Right lobe of liver (tissue), 6 donors: ENCODE data around the gene IVL. TPM values are rescaled to one million over a fixed set of nuclear protein-coding genes. Genes with fewer than 3 reads are reported as not detected.
A peak's percentile ranks its signal among the peaks of the same experiment; 100 is the strongest.

Source experiments
- ATAC-seq, 4 donors: fragments of 200-7000 bp; cut with Tn5 transposase; one replicate each; pipeline ENCODE4 v1.9.1; 2020; ENCODE audit warnings: mild to moderate bottlenecking in 4 of 4, moderate library complexity in 4 of 4
- DNase-seq, 3 donors: peaks; one replicate each; pipeline ENCODE4 v3.0.0-alpha.2; 2020
- H3K27ac ChIP-seq, 3 donors: fragments of 200-600 bp; one replicate each; pipeline ENCODE4 v1.8.0; 2022
- H3K27me3 ChIP-seq, 2 donors: fragments of 200-600 bp; one replicate each; pipeline ENCODE4 v1.8.0; 2022
- H3K36me3 ChIP-seq, 4 donors: fragments of 200-600 bp; sonication (generic) in 1 of 4; one replicate each; pipeline versions ENCODE4 v1.5.1 to v1.8.0; 2017 to 2022; ENCODE audit warnings: control low read depth in 1 of 4
- H3K4me1 ChIP-seq, 4 donors: fragments of 200-600 bp; sonication (generic) in 1 of 4; one replicate each; pipeline versions ENCODE4 v1.5.1 to v1.8.0; 2017 to 2022; ENCODE audit warnings: control low read depth in 1 of 4
- H3K4me3 ChIP-seq, 3 donors: fragments of 200-600 bp; one replicate each; pipeline ENCODE4 v1.8.0; 2022
- H3K9me3 ChIP-seq, 4 donors: fragments of 200-600 bp; sonication (generic) in 1 of 4; one replicate each; pipeline versions ENCODE4 v1.5.1 to v1.8.0; 2017 to 2022; ENCODE audit warnings: control low read depth in 1 of 4
- CTCF ChIP-seq, 4 donors: fragments of 200-600 bp in 3 of 4; fragments of 450-650 bp in 1 of 4; IDR thresholded peaks; one replicate each; pipeline versions ENCODE4 v1.5.1 to v1.8.0; 2016 to 2022; ENCODE audit warnings: antibody characterized with exemption in 4 of 4, mild to moderate bottlenecking in 2 of 4
- POLR2A ChIP-seq: fragments of 450-650 bp; IDR thresholded peaks from one replicate; pipeline ENCODE4 v1.6.1; 2017; ENCODE audit warnings: antibody characterized with exemption, mild to moderate bottlenecking
- WGBS: methylation state at CpG from one replicate; pipeline ENCODE4 v1.1.6; 2018; ENCODE audit warnings: low coverage, low lambda C conversion rate; ENCODE audit not compliant: insufficient coverage; ENCODE audit errors: missing lambda C conversion rate; 5-methylcytosine and 5-hydroxymethylcytosine counted together
- intact Hi-C, 2 donors: fragments of 100-400 bp; cut with DNase I; formaldehyde crosslinking; loops; one replicate each; pipeline versions ENCODE4 v1.11.2 to v1.14.1; 2022
- total RNA-seq, 6 experiments: library from RNA; depleted of rRNA in 2 of 6; stranded (reverse); fragments of >200 nt in 2 of 6; fragmentation: NEBNext Ultra II Directional in 3 of 6; extraction: Animal tissue kit (Norgen Biotek cat#: 25700) in 3 of 6; gene quantifications; one replicate each; pipeline versions ENCODE4 v1.1.0 to v1.2.4, GENCODE V29; 2016 to 2023
- donor health status: DM: no; HTN: yes; CAD: no.
- donor health status: DM: no; HTN: no; CAD: no.
- donor health status: DM: no; HTN: no; CAD: no.
- donor health status: DM: no; HTN: yes; CAD: no.
- donor health status: DM: no; HTN: yes; CAD: no.

IVL gene
- total RNA-seq, 6 experiments from 2014 or later, result not detected

GRCh38 chr1:152884966-152885624, 23.3 kb upstream of the IVL start:
- TF ChIP-seq POLR2A (no peak), CTCF (IDR thresholded peaks at IDR 0.05) (no peak)
- 81% methylated on average over 2 of the region's 4 CpGs for WGBS

GRCh38 chr1:152886085-152886484, 22.3 kb upstream of the IVL start:
- H3K27me3 ChIP-seq, result no peaks in the 10 kb centered on the region
- H3K9me3 ChIP-seq, result no peaks in the 10 kb centered on the region
- TF ChIP-seq CTCF (IDR thresholded peaks at IDR 0.05) (no peak), POLR2A (no peak)
- ATAC-seq (peak; percentile 79 to 93 (median 87)), DNase-seq (peak in 1 of 3 donors; percentile 79)
- H3K4me1 ChIP-seq, result peaks cover 0 to 14% (median 4%) of the 10 kb centered on the region in 4 donors
- WGBS, result 13% methylated on average over 3 of the region's 3 CpGs
- H3K36me3 ChIP-seq, result no peaks in the 10 kb centered on the region
- H3K27ac ChIP-seq, result peak overlapping the region in 2 of 3 donors; percentile 34 to 72
- no peak overlapping the region for H3K4me3 ChIP-seq
- intact Hi-C loops, result no loop called here

More at GRCh38 chr1:152884966-152885624, 23.3 kb upstream of the IVL start:
- H3K36me3 ChIP-seq, result no peaks in the 10 kb centered on the region
- H3K4me3 ChIP-seq, result no peak overlapping the region
- no peaks in the 10 kb centered on the region for H3K9me3 ChIP-seq
- H3K4me1 ChIP-seq, result peaks cover 0 to 23% (median 9%) of the 10 kb centered on the region in 4 donors
- intact Hi-C loops, result no loop called here
- no peaks in the 10 kb centered on the region for H3K27me3 ChIP-seq
- peak overlapping the region in 1 of 3 donors; percentile 72 for H3K27ac ChIP-seq
- ATAC-seq (no peak), DNase-seq (no peak)

GRCh38 chr1:152886758-152887409, 21.5 kb upstream of the IVL start:
- WGBS, result 26% methylated on average over 3 of the region's 8 CpGs
- ATAC-seq (peak in 3 of 4 donors; percentile 13 to 44 (median 21)), DNase-seq (no peak)
- intact Hi-C loops, result no loop called here
- Histone ChIP-seq H3K27ac (peak overlapping the region in 2 of 3 donors; percentile 34 to 72), H3K4me3 (no peak overlapping the region), H3K36me3 (no peaks in the 10 kb centered on the region), H3K4me1 (peaks cover 0 to 12% (median 4%) of the 10 kb centered on the region in 4 donors), H3K9me3 (no peaks in the 10 kb centered on the region), H3K27me3 (no peaks in the 10 kb centered on the region)
- TF ChIP-seq CTCF (IDR thresholded peaks at IDR 0.05), result no peak
- TF ChIP-seq POLR2A, result no peak

- 73% methylated on average over 1 of the region's 1 CpG for WGBS
Observed at GRCh38 chr1:152888126-152888525, 20.2 kb upstream of the IVL start.

More at GRCh38 chr1:152888126-152888525, 20.2 kb upstream of the IVL start:
- H3K9me3 ChIP-seq, result no peaks in the 10 kb centered on the region
- H3K27me3 ChIP-seq, result no peaks in the 10 kb centered on the region
- no peak overlapping the region for H3K4me3 ChIP-seq
- H3K4me1 ChIP-seq, result peaks cover 0 to 12% (median 4%) of the 10 kb centered on the region in 4 donors
- H3K27ac ChIP-seq, result no peak overlapping the region
- DNase-seq (no peak), ATAC-seq (no peak)
- intact Hi-C loops, result no loop called here
- no peak for TF ChIP-seq CTCF (IDR thresholded peaks at IDR 0.05)
- TF ChIP-seq POLR2A, result no peak
- no peaks in the 10 kb centered on the region for H3K36me3 ChIP-seq
